Transverse colon (tissue), 4 donors: Measurements from ENCODE around the gene NTRK3.

Experiments
- POLR2AphosphoS5 ChIP-seq, 3 donors: sonication (generic); formaldehyde crosslinking; IDR thresholded peaks; one replicate each; pipeline ENCODE4 v1.6.1; 2016; ENCODE audit warnings: antibody characterized with exemption in 3 of 3
- TF ChIP-seq, protein P1 (sequence below), 5 experiments: fragments of 200-600 bp in 3 of 5; fragments of 450-650 bp in 2 of 5; sonication (generic) in 3 of 5; IDR thresholded peaks; 1 replicate in 2 of 5; 2 replicates in 3 of 5; pipeline ENCODE4 v1.5.1; 2016 to 2017; ENCODE audit warnings: antibody characterized with exemption in 5 of 5, inconsistent platforms in 3 of 5, mild to moderate bottlenecking in 2 of 5, moderate library complexity in 1 of 5

GRCh38 chr15:88125576-88125975, 131.0 kb downstream of the NTRK3 start:
- TF ChIP-seq, protein P1, sequence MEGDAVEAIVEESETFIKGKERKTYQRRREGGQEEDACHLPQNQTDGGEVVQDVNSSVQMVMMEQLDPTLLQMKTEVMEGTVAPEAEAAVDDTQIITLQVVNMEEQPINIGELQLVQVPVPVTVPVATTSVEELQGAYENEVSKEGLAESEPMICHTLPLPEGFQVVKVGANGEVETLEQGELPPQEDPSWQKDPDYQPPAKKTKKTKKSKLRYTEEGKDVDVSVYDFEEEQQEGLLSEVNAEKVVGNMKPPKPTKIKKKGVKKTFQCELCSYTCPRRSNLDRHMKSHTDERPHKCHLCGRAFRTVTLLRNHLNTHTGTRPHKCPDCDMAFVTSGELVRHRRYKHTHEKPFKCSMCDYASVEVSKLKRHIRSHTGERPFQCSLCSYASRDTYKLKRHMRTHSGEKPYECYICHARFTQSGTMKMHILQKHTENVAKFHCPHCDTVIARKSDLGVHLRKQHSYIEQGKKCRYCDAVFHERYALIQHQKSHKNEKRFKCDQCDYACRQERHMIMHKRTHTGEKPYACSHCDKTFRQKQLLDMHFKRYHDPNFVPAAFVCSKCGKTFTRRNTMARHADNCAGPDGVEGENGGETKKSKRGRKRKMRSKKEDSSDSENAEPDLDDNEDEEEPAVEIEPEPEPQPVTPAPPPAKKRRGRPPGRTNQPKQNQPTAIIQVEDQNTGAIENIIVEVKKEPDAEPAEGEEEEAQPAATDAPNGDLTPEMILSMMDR (IDR thresholded peaks at IDR 0.05): no peak
- TF ChIP-seq POLR2AphosphoS5 (IDR thresholded peaks at IDR 0.05): no peak
